ENCODE data around the gene SNW1.
A peak's percentile ranks its signal among the peaks of the same experiment; 100 is the strongest.
"Not testable (repeated sequence)": the region's sequence is repeated elsewhere in the genome, so short reads cannot be mapped to it uniquely, and the experiment has no call there.

Gene SNW1

GRCh38 chr14:77760381-77761204, at the start of gene SNW1:
Gene SNW1 (minus strand): TSS chr14:77761156. CDS start chr14:77761127, 29 bp downstream.
- DNase-seq (ENCODE audit: low read depth), result peak; percentile 65

- DNase-seq (ENCODE audit: low read depth), result no peak
Observed at GRCh38 chr14:77809011-77809410, 48.1 kb upstream of the SNW1 start.

- no peak for DNase-seq (ENCODE audit: low read depth)
Observed at GRCh38 chr14:77808250-77808649, 47.3 kb upstream of the SNW1 start.

GRCh38 chr14:77805706-77806105, 44.8 kb upstream of the SNW1 start:
- DNase-seq (ENCODE audit: low read depth), result no peak

- DNase-seq (ENCODE audit: low read depth), result peak; percentile 26
Observed at GRCh38 chr14:77804592-77804991, 43.6 kb upstream of the SNW1 start.

GRCh38 chr14:77800814-77801213, 39.9 kb upstream of the SNW1 start:
- no peak for DNase-seq (ENCODE audit: low read depth)

GRCh38 chr14:77799863-77800730, 39.1 kb upstream of the SNW1 start, which contains the start of gene ADCK1:
Gene ADCK1 (plus strand): TSS chr14:77800109. CDS start chr14:77818979, 18,870 bp downstream.
- peak; percentile 80 for DNase-seq (ENCODE audit: low read depth)

- DNase-seq (ENCODE audit: low read depth), result not testable (repeated sequence)
Observed at GRCh38 chr14:77799456-77799855, 38.5 kb upstream of the SNW1 start.

GRCh38 chr14:77794357-77794756, 33.4 kb upstream of the SNW1 start:
- no peak for DNase-seq (ENCODE audit: low read depth)

GRCh38 chr14:77793255-77793654, 32.3 kb upstream of the SNW1 start:
- DNase-seq (ENCODE audit: low read depth), result not testable (repeated sequence)

- DNase-seq (ENCODE audit: low read depth), result no peak
Observed at GRCh38 chr14:77791225-77791600, 30.3 kb upstream of the SNW1 start.

- DNase-seq (ENCODE audit: low read depth), result no peak
Observed at GRCh38 chr14:77790566-77791224, 29.7 kb upstream of the SNW1 start.

GRCh38 chr14:77786148-77786547, 25.2 kb upstream of the SNW1 start:
- DNase-seq (ENCODE audit: low read depth), result no peak

GRCh38 chr14:77782202-77782601, 21.2 kb upstream of the SNW1 start:
- peak; percentile 31 for DNase-seq (ENCODE audit: low read depth)

GRCh38 chr14:77773966-77774365, 13.0 kb upstream of the SNW1 start:
- DNase-seq (ENCODE audit: low read depth), result not testable (repeated sequence)

- not testable (repeated sequence) for DNase-seq (ENCODE audit: low read depth)
Observed at GRCh38 chr14:77768442-77769069, 7.6 kb upstream of the SNW1 start.

GRCh38 chr14:77763978-77764377, 3.0 kb upstream of the SNW1 start:
- no peak for DNase-seq (ENCODE audit: low read depth)

- DNase-seq (ENCODE audit: low read depth), result no peak
Observed at GRCh38 chr14:77763316-77763715, 2.4 kb upstream of the SNW1 start.

GRCh38 chr14:77761205-77761931, 412 bp upstream of the SNW1 start:
- peak; percentile 95 for DNase-seq (ENCODE audit: low read depth)

- DNase-seq (ENCODE audit: low read depth), result peak; percentile 50
Observed at GRCh38 chr14:77752799-77753516, 8.0 kb downstream of the SNW1 start.

Measured in iris pigment epithelial cell (primary cell).